ENCODE measurements around the gene TTC3. TPM values are rescaled to one million over a fixed set of nuclear protein-coding genes. Genes with fewer than 3 reads are reported as not detected.

Gene TTC3
- total and polyA plus RNA-seq, 9 of the 15 experiments (the other 6 are each of a cell fraction or from before 2014, with no cell fraction given), result 17.5 to 92.0 (median 59.5) TPM

GRCh38 chr21:37026499-37026898 is 46.6 kb upstream of the TTC3 start:
- H3K4me2 ChIP-seq (ENCODE audit: insufficient read depth, low read length), result no peak overlapping the region
- H3K27ac ChIP-seq (ENCODE audit: extremely low read depth, low read depth, low read length), result no peak overlapping the region
- CTCF ChIA-PET (ENCODE audit: low intra/inter-chr PET ratio), result no interaction called here
- H3K4me3 ChIP-seq, result no peak overlapping the region
- no peaks in the 10 kb centered on the region for H3K4me1 ChIP-seq (replicated peaks in 1 of 2; ENCODE audit: control insufficient read depth in 2 of 2, insufficient read depth in 2 of 2, low read length in 2 of 2)
- H2AFZ ChIP-seq (ENCODE audit: low read depth, low read length), result no peak overlapping the region; the same call in 1 of the 2 replicates
- intact Hi-C loops (cut with micrococcal nuclease), result no loop called here
- FAIRE-seq, result no peak
- no peaks in the 10 kb centered on the region for H3K9me1 ChIP-seq (ENCODE audit: control insufficient read depth, insufficient read depth, low read length)
- H3K9me3 ChIP-seq (replicated peaks; ENCODE audit: control insufficient read depth, insufficient read depth, low read depth, low read length), result no peaks in the 10 kb centered on the region
- H3K79me2 ChIP-seq (ENCODE audit: control insufficient read depth, insufficient read depth, low read length), result no peaks in the 10 kb centered on the region
- POLR2A ChIA-PET, result interaction anchor here (1.1 to 1.9 kb wide), 5 partner anchors 8 to 34 kb away, joined by 3 to 7 read pairs (median 3); no protein-coding TSS in a partner anchor
- no peak for ATAC-seq
- WGBS (ENCODE audit: insufficient coverage, low coverage, missing lambda C conversion rate), result 8% methylated on average over 4 of the region's 4 CpGs
- no peak for DNase-seq (ENCODE audit: extremely low read depth in 1 of 4, low spot score in 3 of 4)
- no TSS peak for BruUV-seq (replicated peaks)
- no peaks in the 10 kb centered on the region for H3K27me3 ChIP-seq (ENCODE audit: control insufficient read depth in 2 of 2, insufficient read depth in 2 of 2, low read length in 2 of 2)
- no peaks in the 10 kb centered on the region for H3K36me3 ChIP-seq (ENCODE audit: control insufficient read depth, insufficient read depth, low read length)
- in situ Hi-C loops (cut with MboI), result no loop called here
- TF ChIP-seq TCF15 (CRISPR knock-in tag; IDR thresholded peaks at IDR 0.05), result no peak
- H3K9ac ChIP-seq (ENCODE audit: insufficient read depth in 1 of 2, low read depth in 2 of 2, low read length in 2 of 2), result no peak overlapping the region
- H4K20me1 ChIP-seq (replicated peaks; ENCODE audit: control insufficient read depth, insufficient read depth, low read length), result no peaks in the 10 kb centered on the region

DNA sequence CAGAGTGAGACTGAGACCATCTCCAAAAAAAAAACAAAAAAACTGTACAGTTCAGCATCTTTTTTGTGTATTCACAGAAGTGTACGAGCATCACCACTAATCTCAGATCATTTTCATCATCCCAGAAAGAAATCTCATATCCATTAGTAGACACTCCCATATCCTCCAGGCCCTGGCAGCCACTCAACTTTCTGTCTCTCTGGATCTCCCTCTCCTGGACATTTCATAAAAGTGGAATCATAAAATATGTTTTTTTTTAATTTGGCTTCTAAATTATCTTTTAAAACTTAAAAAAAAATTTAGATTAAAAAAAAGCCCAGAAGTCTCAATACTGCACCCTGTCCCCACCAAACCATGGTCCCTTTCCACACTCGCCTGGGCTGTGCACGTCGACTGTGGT is 44.5 kb upstream of the TTC3 start:
- 32% methylated on average over 4 of the region's 4 CpGs for WGBS (ENCODE audit: insufficient coverage, low coverage, missing lambda C conversion rate)
- H3K4me3 ChIP-seq, result no peak overlapping the region
- no peak for FAIRE-seq
- no peaks in the 10 kb centered on the region for H4K20me1 ChIP-seq (replicated peaks; ENCODE audit: control insufficient read depth, insufficient read depth, low read length)
- intact Hi-C loops (cut with micrococcal nuclease), result no loop called here
- no peaks in the 10 kb centered on the region for H3K4me1 ChIP-seq (replicated peaks in 1 of 2; ENCODE audit: control insufficient read depth in 2 of 2, insufficient read depth in 2 of 2, low read length in 2 of 2)
- no TSS peak for BruUV-seq (replicated peaks)
- no peaks in the 10 kb centered on the region for H3K9me3 ChIP-seq (replicated peaks; ENCODE audit: control insufficient read depth, insufficient read depth, low read depth, low read length)
- DNase-seq (ENCODE audit: extremely low read depth in 1 of 4, low spot score in 3 of 4), result no peak
- ChIA-PET POLR2A (no interaction called here), CTCF (ENCODE audit: low intra/inter-chr PET ratio) (no interaction called here)
- H3K79me2 ChIP-seq (ENCODE audit: control insufficient read depth, insufficient read depth, low read length), result no peaks in the 10 kb centered on the region
- no peak overlapping the region for H3K27ac ChIP-seq (ENCODE audit: extremely low read depth, low read depth, low read length)
- H3K9ac ChIP-seq (ENCODE audit: insufficient read depth in 1 of 2, low read depth in 2 of 2, low read length in 2 of 2), result no peak overlapping the region
- H2AFZ ChIP-seq (ENCODE audit: low read depth, low read length), result no peak overlapping the region
- H3K36me3 ChIP-seq (ENCODE audit: control insufficient read depth, insufficient read depth, low read length), result no peaks in the 10 kb centered on the region
- H3K9me1 ChIP-seq (ENCODE audit: control insufficient read depth, insufficient read depth, low read length), result no peaks in the 10 kb centered on the region
- in situ Hi-C loops (cut with MboI), result no loop called here
- no peak for ATAC-seq
- TF ChIP-seq ARNT (IDR thresholded peaks at IDR 0.05), result no peak
- TF ChIP-seq ZNF316 (IDR thresholded peaks at IDR 0.05), result peak; percentile 34; the same call in 1 of the 2 replicates
- H3K27me3 ChIP-seq (ENCODE audit: control insufficient read depth in 2 of 2, insufficient read depth in 2 of 2, low read length in 2 of 2), result no peaks in the 10 kb centered on the region
- H3K4me2 ChIP-seq (ENCODE audit: insufficient read depth, low read length), result no peak overlapping the region
